ENCODE measurements around the gene LRRC17.

DNA sequence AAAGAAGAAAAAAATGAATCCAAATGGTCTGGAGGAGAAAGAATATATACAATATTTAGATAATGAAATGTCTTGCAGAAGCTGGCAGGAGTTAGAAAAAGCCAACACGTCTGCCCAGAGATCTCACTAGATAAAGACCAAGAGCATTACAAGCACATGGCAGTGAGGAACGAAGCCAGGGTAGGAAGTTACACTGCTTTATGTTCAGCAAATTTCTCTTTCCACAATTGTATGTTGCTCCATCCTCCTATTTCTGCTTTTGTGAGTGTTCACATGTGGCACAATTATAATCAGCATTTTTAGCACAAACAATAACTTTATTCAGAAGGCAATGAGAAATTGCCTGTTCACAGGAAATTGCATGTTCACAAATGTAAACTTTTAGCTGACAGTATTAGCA, 53.7 kb downstream of the LRRC17 start:
- TF ChIP-seq CEBPB (tag; IDR thresholded peaks at IDR 0.05) = no peak
- no peak for TF ChIP-seq KLF13 (tag; IDR thresholded peaks at IDR 0.05; ENCODE audit: borderline replicate concordance, low read depth)
- TF ChIP-seq, protein P1, sequence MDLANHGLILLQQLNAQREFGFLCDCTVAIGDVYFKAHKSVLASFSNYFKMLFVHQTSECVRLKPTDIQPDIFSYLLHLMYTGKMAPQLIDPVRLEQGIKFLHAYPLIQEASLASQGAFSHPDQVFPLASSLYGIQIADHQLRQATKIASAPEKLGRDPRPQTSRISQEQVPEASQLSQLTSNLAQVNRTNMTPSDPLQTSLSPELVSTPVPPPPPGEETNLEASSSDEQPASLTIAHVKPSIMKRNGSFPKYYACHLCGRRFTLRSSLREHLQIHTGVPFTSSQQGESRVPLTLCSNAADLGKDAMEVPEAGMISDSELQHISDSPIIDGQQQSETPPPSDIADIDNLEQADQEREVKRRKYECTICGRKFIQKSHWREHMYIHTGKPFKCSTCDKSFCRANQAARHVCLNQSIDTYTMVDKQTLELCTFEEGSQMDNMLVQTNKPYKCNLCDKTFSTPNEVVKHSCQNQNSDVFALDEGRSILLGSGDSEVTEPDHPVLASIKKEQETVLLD (IDR thresholded peaks at IDR 0.05) = no peak
- TF ChIP-seq, protein P2, sequence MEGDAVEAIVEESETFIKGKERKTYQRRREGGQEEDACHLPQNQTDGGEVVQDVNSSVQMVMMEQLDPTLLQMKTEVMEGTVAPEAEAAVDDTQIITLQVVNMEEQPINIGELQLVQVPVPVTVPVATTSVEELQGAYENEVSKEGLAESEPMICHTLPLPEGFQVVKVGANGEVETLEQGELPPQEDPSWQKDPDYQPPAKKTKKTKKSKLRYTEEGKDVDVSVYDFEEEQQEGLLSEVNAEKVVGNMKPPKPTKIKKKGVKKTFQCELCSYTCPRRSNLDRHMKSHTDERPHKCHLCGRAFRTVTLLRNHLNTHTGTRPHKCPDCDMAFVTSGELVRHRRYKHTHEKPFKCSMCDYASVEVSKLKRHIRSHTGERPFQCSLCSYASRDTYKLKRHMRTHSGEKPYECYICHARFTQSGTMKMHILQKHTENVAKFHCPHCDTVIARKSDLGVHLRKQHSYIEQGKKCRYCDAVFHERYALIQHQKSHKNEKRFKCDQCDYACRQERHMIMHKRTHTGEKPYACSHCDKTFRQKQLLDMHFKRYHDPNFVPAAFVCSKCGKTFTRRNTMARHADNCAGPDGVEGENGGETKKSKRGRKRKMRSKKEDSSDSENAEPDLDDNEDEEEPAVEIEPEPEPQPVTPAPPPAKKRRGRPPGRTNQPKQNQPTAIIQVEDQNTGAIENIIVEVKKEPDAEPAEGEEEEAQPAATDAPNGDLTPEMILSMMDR (IDR thresholded peaks at IDR 0.05 in 2 of 3, conservative IDR thresholded peaks at IDR 0.05 in 1 of 3; ENCODE audit: insufficient read depth in 2 of 3, low read depth in 1 of 3, low read length in 3 of 3) = no peak
- TF ChIP-seq, protein P3, sequence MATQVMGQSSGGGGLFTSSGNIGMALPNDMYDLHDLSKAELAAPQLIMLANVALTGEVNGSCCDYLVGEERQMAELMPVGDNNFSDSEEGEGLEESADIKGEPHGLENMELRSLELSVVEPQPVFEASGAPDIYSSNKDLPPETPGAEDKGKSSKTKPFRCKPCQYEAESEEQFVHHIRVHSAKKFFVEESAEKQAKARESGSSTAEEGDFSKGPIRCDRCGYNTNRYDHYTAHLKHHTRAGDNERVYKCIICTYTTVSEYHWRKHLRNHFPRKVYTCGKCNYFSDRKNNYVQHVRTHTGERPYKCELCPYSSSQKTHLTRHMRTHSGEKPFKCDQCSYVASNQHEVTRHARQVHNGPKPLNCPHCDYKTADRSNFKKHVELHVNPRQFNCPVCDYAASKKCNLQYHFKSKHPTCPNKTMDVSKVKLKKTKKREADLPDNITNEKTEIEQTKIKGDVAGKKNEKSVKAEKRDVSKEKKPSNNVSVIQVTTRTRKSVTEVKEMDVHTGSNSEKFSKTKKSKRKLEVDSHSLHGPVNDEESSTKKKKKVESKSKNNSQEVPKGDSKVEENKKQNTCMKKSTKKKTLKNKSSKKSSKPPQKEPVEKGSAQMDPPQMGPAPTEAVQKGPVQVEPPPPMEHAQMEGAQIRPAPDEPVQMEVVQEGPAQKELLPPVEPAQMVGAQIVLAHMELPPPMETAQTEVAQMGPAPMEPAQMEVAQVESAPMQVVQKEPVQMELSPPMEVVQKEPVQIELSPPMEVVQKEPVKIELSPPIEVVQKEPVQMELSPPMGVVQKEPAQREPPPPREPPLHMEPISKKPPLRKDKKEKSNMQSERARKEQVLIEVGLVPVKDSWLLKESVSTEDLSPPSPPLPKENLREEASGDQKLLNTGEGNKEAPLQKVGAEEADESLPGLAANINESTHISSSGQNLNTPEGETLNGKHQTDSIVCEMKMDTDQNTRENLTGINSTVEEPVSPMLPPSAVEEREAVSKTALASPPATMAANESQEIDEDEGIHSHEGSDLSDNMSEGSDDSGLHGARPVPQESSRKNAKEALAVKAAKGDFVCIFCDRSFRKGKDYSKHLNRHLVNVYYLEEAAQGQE (IDR thresholded peaks at IDR 0.05; ENCODE audit: borderline replicate concordance) = no peak
- TF ChIP-seq, protein P3 (CRISPR knock-in tag; IDR thresholded peaks at IDR 0.05; ENCODE audit: low read depth) = no peak
- no peak for TF ChIP-seq ILK (tag; IDR thresholded peaks at IDR 0.05; ENCODE audit: borderline replicate concordance, low read depth)
- no peak for TF ChIP-seq IRF2 (CRISPR knock-in tag; IDR thresholded peaks at IDR 0.05)
- TF ChIP-seq, protein P4, sequence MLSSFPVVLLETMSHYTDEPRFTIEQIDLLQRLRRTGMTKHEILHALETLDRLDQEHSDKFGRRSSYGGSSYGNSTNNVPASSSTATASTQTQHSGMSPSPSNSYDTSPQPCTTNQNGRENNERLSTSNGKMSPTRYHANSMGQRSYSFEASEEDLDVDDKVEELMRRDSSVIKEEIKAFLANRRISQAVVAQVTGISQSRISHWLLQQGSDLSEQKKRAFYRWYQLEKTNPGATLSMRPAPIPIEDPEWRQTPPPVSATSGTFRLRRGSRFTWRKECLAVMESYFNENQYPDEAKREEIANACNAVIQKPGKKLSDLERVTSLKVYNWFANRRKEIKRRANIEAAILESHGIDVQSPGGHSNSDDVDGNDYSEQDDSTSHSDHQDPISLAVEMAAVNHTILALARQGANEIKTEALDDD (IDR thresholded peaks at IDR 0.05) = no peak
- TF ChIP-seq SIN3B (IDR thresholded peaks at IDR 0.05; ENCODE audit: low read depth) = no peak
- TF ChIP-seq, protein P5, sequence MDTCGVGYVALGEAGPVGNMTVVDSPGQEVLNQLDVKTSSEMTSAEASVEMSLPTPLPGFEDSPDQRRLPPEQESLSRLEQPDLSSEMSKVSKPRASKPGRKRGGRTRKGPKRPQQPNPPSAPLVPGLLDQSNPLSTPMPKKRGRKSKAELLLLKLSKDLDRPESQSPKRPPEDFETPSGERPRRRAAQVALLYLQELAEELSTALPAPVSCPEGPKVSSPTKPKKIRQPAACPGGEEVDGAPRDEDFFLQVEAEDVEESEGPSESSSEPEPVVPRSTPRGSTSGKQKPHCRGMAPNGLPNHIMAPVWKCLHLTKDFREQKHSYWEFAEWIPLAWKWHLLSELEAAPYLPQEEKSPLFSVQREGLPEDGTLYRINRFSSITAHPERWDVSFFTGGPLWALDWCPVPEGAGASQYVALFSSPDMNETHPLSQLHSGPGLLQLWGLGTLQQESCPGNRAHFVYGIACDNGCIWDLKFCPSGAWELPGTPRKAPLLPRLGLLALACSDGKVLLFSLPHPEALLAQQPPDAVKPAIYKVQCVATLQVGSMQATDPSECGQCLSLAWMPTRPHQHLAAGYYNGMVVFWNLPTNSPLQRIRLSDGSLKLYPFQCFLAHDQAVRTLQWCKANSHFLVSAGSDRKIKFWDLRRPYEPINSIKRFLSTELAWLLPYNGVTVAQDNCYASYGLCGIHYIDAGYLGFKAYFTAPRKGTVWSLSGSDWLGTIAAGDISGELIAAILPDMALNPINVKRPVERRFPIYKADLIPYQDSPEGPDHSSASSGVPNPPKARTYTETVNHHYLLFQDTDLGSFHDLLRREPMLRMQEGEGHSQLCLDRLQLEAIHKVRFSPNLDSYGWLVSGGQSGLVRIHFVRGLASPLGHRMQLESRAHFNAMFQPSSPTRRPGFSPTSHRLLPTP (IDR thresholded peaks at IDR 0.05; ENCODE audit: borderline replicate concordance, extremely low read depth, insufficient read length) = no peak
